Natural killer cell treated with Interleukin-12 subunit alpha and Interleukin-12 subunit beta and Interleukin-15 and Interleukin-18, amount 100 ng/mL, for 72 hours (primary cell): ENCODE data around the gene ITSN2. TPM values are rescaled to one million over a fixed set of nuclear protein-coding genes. Genes with fewer than 3 reads are reported as not detected.
"Not testable (repeated sequence)": the region's sequence is repeated elsewhere in the genome, so short reads cannot be mapped to it uniquely, and the experiment has no call there.

ENCODE experiments used
- ATAC-seq, 2 donors: fragments of 150-1000 bp; cut with Tn5 transposase in 1 of 2; sonication (Bioruptor Pico), chemical (Tn5 transposase) in 1 of 2; 2 replicates each; pipeline ENCODE4 v1.10.0; 2021
- DNase-seq: peaks from one replicate; pipeline ENCODE4 v3.0.0; 2022; ENCODE audit warnings: low spot score
- H3K27ac Mint-ChIP-seq, 2 donors: 1 replicate in 1 of 2; 2 replicates in 1 of 2; pipeline ENCODE4 v1.8.0; 2022; ENCODE audit warnings: mixed read lengths in 2 of 2, mild to moderate bottlenecking in 1 of 2, moderate library complexity in 1 of 2
- H3K27me3 Mint-ChIP-seq, 2 donors: 1 replicate in 1 of 2; 2 replicates in 1 of 2; pipeline ENCODE4 v1.8.0; 2022; ENCODE audit warnings: mixed read lengths in 2 of 2
- H3K36me3 Mint-ChIP-seq: one replicate; pipeline ENCODE4 v1.8.0; 2022; ENCODE audit warnings: mixed read lengths
- H3K4me1 Mint-ChIP-seq, 2 donors: 1 replicate in 1 of 2; 2 replicates in 1 of 2; pipeline ENCODE4 v1.8.0; 2022; ENCODE audit warnings: low read depth in 2 of 2, mixed read lengths in 2 of 2, mild to moderate bottlenecking in 1 of 2
- H3K4me3 Mint-ChIP-seq: one replicate; pipeline ENCODE4 v1.8.0; 2022; ENCODE audit warnings: mixed read lengths
- H3K9me3 Mint-ChIP-seq: 2 replicates; pipeline ENCODE4 v1.8.0; 2022; ENCODE audit warnings: mixed read lengths
- total RNA-seq, 2 donors: library from RNA; stranded (reverse); gene quantifications; one replicate each; pipeline ENCODE4 v1.2.3, GENCODE V29; 2022

Gene ITSN2
- total RNA-seq, 2 donors from 2014 or later, result 71.5 to 80.7 TPM

GRCh38 chr2:24203787-24204150 is 156.6 kb downstream of the ITSN2 start:
- H3K9me3 Mint-ChIP-seq, result no peaks in the 10 kb centered on the region
- DNase-seq, result no peak
- H3K4me1 Mint-ChIP-seq, result no peaks in the 10 kb centered on the region
- ATAC-seq, result no peak
- no peak overlapping the region for H3K27ac Mint-ChIP-seq
- peaks cover 9% of the 10 kb centered on the region for H3K36me3 Mint-ChIP-seq
- no peaks in the 10 kb centered on the region for H3K27me3 Mint-ChIP-seq
- H3K4me3 Mint-ChIP-seq, result no peak overlapping the region

- H3K27me3 Mint-ChIP-seq, result no peaks in the 10 kb centered on the region
- H3K9me3 Mint-ChIP-seq, result no peaks in the 10 kb centered on the region
- ATAC-seq, result no peak
- no peak for DNase-seq
- no peak overlapping the region for H3K27ac Mint-ChIP-seq
- H3K4me3 Mint-ChIP-seq, result no peak overlapping the region
- H3K36me3 Mint-ChIP-seq, result peaks cover 5% of the 10 kb centered on the region
- H3K4me1 Mint-ChIP-seq, result no peaks in the 10 kb centered on the region
These were observed 157.1 kb downstream of the ITSN2 start for GRCh38 chr2:24203029-24203786.

GRCh38 chr2:24200799-24201198 is 159.5 kb downstream of the ITSN2 start:
- no peak overlapping the region for H3K4me3 Mint-ChIP-seq
- H3K4me1 Mint-ChIP-seq, result no peaks in the 10 kb centered on the region
- no peak overlapping the region for H3K27ac Mint-ChIP-seq
- no peak for DNase-seq
- H3K9me3 Mint-ChIP-seq, result peaks cover 7% of the 10 kb centered on the region
- no peaks in the 10 kb centered on the region for H3K27me3 Mint-ChIP-seq
- peaks cover 10% of the 10 kb centered on the region for H3K36me3 Mint-ChIP-seq
- ATAC-seq, result no peak

- Mint-ChIP-seq H3K27me3 (no peaks in the 10 kb centered on the region), H3K4me3 (no peak overlapping the region), H3K9me3 (peaks cover 7% of the 10 kb centered on the region), H3K36me3 (peaks cover 9% of the 10 kb centered on the region), H3K4me1 (no peaks in the 10 kb centered on the region), H3K27ac (no peak overlapping the region)
- DNase-seq, result no peak
- ATAC-seq, result no peak
These were observed 160.3 kb downstream of the ITSN2 start for GRCh38 chr2:24199968-24200590.

- H3K27ac Mint-ChIP-seq, H3K36me3 Mint-ChIP-seq, H3K9me3 Mint-ChIP-seq, ATAC-seq, DNase-seq, H3K27me3 Mint-ChIP-seq, H3K4me3 Mint-ChIP-seq, H3K4me1 Mint-ChIP-seq: not testable (repeated sequence)
These were observed 163.1 kb downstream of the ITSN2 start for GRCh38 chr2:24197213-24197612.

GRCh38 chr2:24191848-24192247 is 168.5 kb downstream of the ITSN2 start:
- ATAC-seq, result no peak
- Mint-ChIP-seq H3K36me3 (peaks cover 6% of the 10 kb centered on the region), H3K27ac (no peak overlapping the region), H3K9me3 (peaks cover 6% of the 10 kb centered on the region), H3K4me1 (no peaks in the 10 kb centered on the region), H3K27me3 (peaks cover 0 to 6% of the 10 kb centered on the region in 2 donors), H3K4me3 (no peak overlapping the region)
- no peak for DNase-seq

GRCh38 chr2:24191156-24191555 is 169.2 kb downstream of the ITSN2 start:
- H3K9me3 Mint-ChIP-seq, result no peaks in the 10 kb centered on the region
- no peak overlapping the region for H3K27ac Mint-ChIP-seq
- H3K36me3 Mint-ChIP-seq, result no peaks in the 10 kb centered on the region
- H3K4me1 Mint-ChIP-seq, result no peaks in the 10 kb centered on the region
- peaks cover 0 to 6% of the 10 kb centered on the region in 2 donors for H3K27me3 Mint-ChIP-seq
- no peak for DNase-seq
- ATAC-seq, result no peak
- no peak overlapping the region for H3K4me3 Mint-ChIP-seq

GRCh38 chr2:24190503-24190902 is 169.8 kb downstream of the ITSN2 start:
- Mint-ChIP-seq H3K9me3 (no peaks in the 10 kb centered on the region), H3K27me3 (peaks cover 0 to 6% of the 10 kb centered on the region in 2 donors), H3K4me3 (no peak overlapping the region), H3K27ac (no peak overlapping the region), H3K4me1 (no peaks in the 10 kb centered on the region), H3K36me3 (no peaks in the 10 kb centered on the region)
- ATAC-seq (no peak), DNase-seq (no peak)

GRCh38 chr2:24189551-24189950 is 170.8 kb downstream of the ITSN2 start:
- DNase-seq (no peak), ATAC-seq (no peak)
- Mint-ChIP-seq H3K27ac (no peak overlapping the region), H3K27me3 (peaks cover 0 to 6% of the 10 kb centered on the region in 2 donors), H3K36me3 (no peaks in the 10 kb centered on the region), H3K4me3 (no peak overlapping the region), H3K4me1 (no peaks in the 10 kb centered on the region), H3K9me3 (no peaks in the 10 kb centered on the region)

- Mint-ChIP-seq H3K36me3 (no peaks in the 10 kb centered on the region), H3K27ac (no peak overlapping the region), H3K4me1 (no peaks in the 10 kb centered on the region), H3K9me3 (no peaks in the 10 kb centered on the region), H3K27me3 (no peaks in the 10 kb centered on the region), H3K4me3 (no peak overlapping the region)
- ATAC-seq (no peak), DNase-seq (no peak)
These were observed 176.8 kb downstream of the ITSN2 start for GRCh38 chr2:24183366-24184069.

- Mint-ChIP-seq H3K27ac (no peak overlapping the region), H3K27me3 (no peaks in the 10 kb centered on the region), H3K36me3 (no peaks in the 10 kb centered on the region), H3K4me3 (no peak overlapping the region), H3K9me3 (no peaks in the 10 kb centered on the region), H3K4me1 (no peaks in the 10 kb centered on the region)
- no peak for ATAC-seq
- DNase-seq, result no peak
These were observed 177.8 kb downstream of the ITSN2 start for GRCh38 chr2:24182507-24182906.

GRCh38 chr2:24181849-24182248 is 178.5 kb downstream of the ITSN2 start:
- Mint-ChIP-seq H3K27me3 (no peaks in the 10 kb centered on the region), H3K4me3 (no peak overlapping the region), H3K4me1 (no peaks in the 10 kb centered on the region), H3K27ac (peak overlapping the region in 1 of 2 donors; percentile 7), H3K9me3 (no peaks in the 10 kb centered on the region), H3K36me3 (no peaks in the 10 kb centered on the region)
- ATAC-seq, result no peak
- no peak for DNase-seq

- no peaks in the 10 kb centered on the region for H3K9me3 Mint-ChIP-seq
- no peak for ATAC-seq
- no peaks in the 10 kb centered on the region for H3K36me3 Mint-ChIP-seq
These were observed 180.7 kb downstream of the ITSN2 start for GRCh38 chr2:24179683-24180082.

GRCh38 chr2:24176326-24176725 is 184.0 kb downstream of the ITSN2 start:
- Mint-ChIP-seq H3K4me3 (no peak overlapping the region), H3K36me3 (no peaks in the 10 kb centered on the region), H3K27ac (no peak overlapping the region), H3K27me3 (peaks cover 4 to 7% of the 10 kb centered on the region in 2 donors), H3K4me1 (no peaks in the 10 kb centered on the region), H3K9me3 (no peaks in the 10 kb centered on the region)
- ATAC-seq (no peak), DNase-seq (no peak)

More at GRCh38 chr2:24179683-24180082, 180.7 kb downstream of the ITSN2 start:
- no peaks in the 10 kb centered on the region for H3K27me3 Mint-ChIP-seq
- no peak for DNase-seq
- H3K4me1 Mint-ChIP-seq, result no peaks in the 10 kb centered on the region
- H3K4me3 Mint-ChIP-seq, result no peak overlapping the region
- H3K27ac Mint-ChIP-seq, result no peak overlapping the region
